GM18502 (cell line): ENCODE measurements around the gene SLC39A11.

Experiments
- ATAC-seq: cut with Tn5 transposase; IDR thresholded peaks from one replicate; pipeline ENCODE4 v1.9.1; 2021; ENCODE audit warnings: mild to moderate bottlenecking; ENCODE audit not compliant: unreplicated experiment, poor library complexity

The SLC39A11 gene

GRCh38 chr17:72735048-72735447, 357.4 kb downstream of the SLC39A11 start:
- ATAC-seq = no peak

- no peak for ATAC-seq
These were observed 357.9 kb downstream of the SLC39A11 start for GRCh38 chr17:72734613-72735012.

GRCh38 chr17:72733619-72734282, 358.7 kb downstream of the SLC39A11 start:
- no peak for ATAC-seq

GRCh38 chr17:72732893-72733618, 359.4 kb downstream of the SLC39A11 start:
- ATAC-seq = no peak

- ATAC-seq = no peak
These were observed 362.4 kb downstream of the SLC39A11 start for GRCh38 chr17:72730077-72730476.

GRCh38 chr17:72726936-72727335, 365.6 kb downstream of the SLC39A11 start:
- ATAC-seq = peak; percentile 94

- peak; percentile 48 for ATAC-seq
These were observed 366.9 kb downstream of the SLC39A11 start for GRCh38 chr17:72725433-72726068.

GRCh38 chr17:72724267-72724666, 368.2 kb downstream of the SLC39A11 start:
- ATAC-seq = no peak

- no peak for ATAC-seq
These were observed 368.8 kb downstream of the SLC39A11 start for GRCh38 chr17:72723711-72724110.

GRCh38 chr17:72720494-72720825, 372.0 kb downstream of the SLC39A11 start:
- ATAC-seq = no peak

GRCh38 chr17:72719578-72720493, 372.7 kb downstream of the SLC39A11 start:
- no peak for ATAC-seq

GRCh38 chr17:72719206-72719577, 373.3 kb downstream of the SLC39A11 start:
- ATAC-seq = no peak

GRCh38 chr17:72717676-72718075, 374.8 kb downstream of the SLC39A11 start:
- ATAC-seq = no peak

- no peak for ATAC-seq
These were observed 375.2 kb downstream of the SLC39A11 start for GRCh38 chr17:72717276-72717675.

GRCh38 chr17:72715906-72716572, 376.4 kb downstream of the SLC39A11 start:
- ATAC-seq = no peak

- ATAC-seq = no peak
These were observed 378.0 kb downstream of the SLC39A11 start for GRCh38 chr17:72714357-72714966.

GRCh38 chr17:72713701-72714100, 378.8 kb downstream of the SLC39A11 start:
- no peak for ATAC-seq

- ATAC-seq = no peak
These were observed 380.8 kb downstream of the SLC39A11 start for GRCh38 chr17:72711521-72712310.

GRCh38 chr17:72710834-72711233, 381.7 kb downstream of the SLC39A11 start:
- no peak for ATAC-seq
